K562 (cell line): ENCODE data around the gene AMH. TPM values are rescaled to one million over a fixed set of nuclear protein-coding genes. Genes with fewer than 3 reads are reported as not detected.

ENCODE experiments used
- BCL6 ChIP-seq: fragments of 250-450 bp; sonication (Bioruptor Pico); IDR thresholded peaks from 2 replicates; pipeline ENCODE4 v1.4.0; 2020
- GTF2B ChIP-seq: IDR thresholded peaks from 2 replicates; pipeline ENCODE4 v1.6.1; 2011; ENCODE audit not compliant: insufficient read length; ENCODE audit errors: extremely low read depth
- HINFP ChIP-seq: fragments of 450-650 bp; conservative IDR thresholded peaks from 2 replicates; pipeline ENCODE4 v1.6.1; 2016; ENCODE audit warnings: missing genetic modification characterization, low read depth, mild to moderate bottlenecking, control low read depth, missing compliant biosample characterization
- LCOR ChIP-seq: sonication (generic); formaldehyde crosslinking; IDR thresholded peaks from 2 replicates; pipeline ENCODE4 v1.8.0; 2022; ENCODE audit warnings: mild to moderate bottlenecking, missing genetic modification reagents
- MAX ChIP-seq: sonication (generic); formaldehyde crosslinking; IDR thresholded peaks from 2 replicates; pipeline ENCODE4 v1.9.0; 2022; ENCODE audit warnings: mild to moderate bottlenecking, missing genetic modification reagents
- MCM3 ChIP-seq: fragments of 450-650 bp; IDR thresholded peaks from 2 replicates; pipeline ENCODE4 v1.6.1; 2016
- PHB2 ChIP-seq: fragments of 450-650 bp; IDR thresholded peaks from 2 replicates; pipeline ENCODE4 v1.6.1; 2017; ENCODE audit warnings: low read depth
- RBM17 ChIP-seq: fragments of 200-400 bp; formaldehyde crosslinking; IDR thresholded peaks from 2 replicates; pipeline ENCODE4 v1.6.1; 2017; ENCODE audit warnings: low read depth, mild to moderate bottlenecking, low read length, borderline replicate concordance
- UBTF ChIP-seq, 2 experiments: IDR thresholded peaks; 2 replicates each; pipeline ENCODE4 v1.6.1; 2012; ENCODE audit warnings: improper control_type of control experiment in 2 of 2, low read depth in 2 of 2, low read length in 2 of 2, borderline replicate concordance in 1 of 2
- ZBED1 ChIP-seq: IDR thresholded peaks from 2 replicates; pipeline ENCODE4 v1.6.1; 2014
- ZBTB26 ChIP-seq: fragments of 450-650 bp; formaldehyde crosslinking; IDR thresholded peaks from 2 replicates; pipeline ENCODE4 v1.4.0; 2022; ENCODE audit warnings: missing genetic modification characterization
- ZC3H4 ChIP-seq: sonication (generic); formaldehyde crosslinking; IDR thresholded peaks from 2 replicates; pipeline ENCODE4 v1.9.0; 2021; ENCODE audit warnings: missing genetic modification reagents, borderline replicate concordance
- ZKSCAN3 ChIP-seq: fragments of 250-450 bp; sonication (Bioruptor Pico); IDR thresholded peaks from 2 replicates; pipeline ENCODE4 v1.4.0; 2020
- ZNF140 ChIP-seq: fragments of 250-450 bp; sonication (Bioruptor Pico); IDR thresholded peaks from 2 replicates; pipeline ENCODE4 v1.8.0; 2021; ENCODE audit warnings: moderate library complexity, mild to moderate bottlenecking, inconsistent platforms
- ZNF165 ChIP-seq: fragments of 250-450 bp; sonication (Bioruptor Pico); IDR thresholded peaks from 2 replicates; pipeline ENCODE4 v1.4.0; 2020; ENCODE audit warnings: borderline replicate concordance
- ZNF175 ChIP-seq: fragments of 200-800 bp; sonication (Bioruptor generic); IDR thresholded peaks from 2 replicates; pipeline ENCODE4 v1.6.1; 2016; ENCODE audit warnings: low read depth, mild to moderate bottlenecking, missing genetic modification characterization, missing compliant biosample characterization
- ZNF184 ChIP-seq: sonication (generic); formaldehyde crosslinking; IDR thresholded peaks from 2 replicates; pipeline ENCODE4 v1.5.0; 2020; ENCODE audit warnings: missing genetic modification reagents
- ZNF274 ChIP-seq: IDR thresholded peaks from 2 replicates; pipeline ENCODE4 v1.6.1; 2011; ENCODE audit warnings: low read depth, mild to moderate bottlenecking, low read length, moderate library complexity, borderline replicate concordance
- ZNF408 ChIP-seq: fragments of 250-450 bp; sonication (Bioruptor Pico); IDR thresholded peaks from 2 replicates; pipeline ENCODE4 v1.4.0; 2020; ENCODE audit warnings: low read depth, mild to moderate bottlenecking, moderate library complexity
- ZNF444 ChIP-seq: fragments of 250-450 bp; sonication (Bioruptor Pico); IDR thresholded peaks from 2 replicates; pipeline ENCODE4 v1.4.0; 2020; ENCODE audit warnings: mild to moderate bottlenecking, moderate library complexity
- ZNF589 ChIP-seq: fragments of 200-800 bp; sonication (Bioruptor generic); IDR thresholded peaks from 2 replicates; pipeline ENCODE4 v1.6.1; 2016; ENCODE audit warnings: low read depth, missing genetic modification characterization, missing compliant biosample characterization
- ZNF696 ChIP-seq: fragments of 250-450 bp; sonication (Bioruptor Pico); conservative IDR thresholded peaks from 2 replicates; pipeline ENCODE4 v1.4.0; 2020; ENCODE audit warnings: mild to moderate bottlenecking, moderate library complexity
- ZNF785 ChIP-seq: fragments of 250-450 bp; sonication (Bioruptor Pico); IDR thresholded peaks from 2 replicates; pipeline ENCODE4 v1.4.0; 2020; ENCODE audit warnings: mild to moderate bottlenecking
- polyA plus RNA-seq, 8 experiments: library from polyadenylated mRNA; depleted of rRNA in 4 of 8; stranded (reverse) in 5 of 8; unstranded in 3 of 8; fragments of >200 nt; fragmentation: Nextera tagmentation in 2 of 8; fragmentation: Illumina TruSeq in 1 of 8; extraction: Ambion mirVana in 2 of 8; extraction: Trizol in 1 of 8; gene quantifications; 2 replicates each; pipeline versions ENCODE4 v1.2.1 to v1.2.3, GENCODE V29; 2011 to 2014; ENCODE audit warnings: inconsistent platforms in 1 of 8, missing spikeins in 1 of 8
- total RNA-seq, 7 experiments: library from RNA; depleted of rRNA in 6 of 7; stranded (reverse); fragments of >200 nt in 6 of 7; fragmentation: Illumina TruSeq in 2 of 7; extraction: Trizol in 2 of 7; gene quantifications; 2 replicates each; pipeline versions ENCODE4 v1.2.1 to v1.2.3, GENCODE V29; 2011 to 2021; ENCODE audit warnings: low replicate concordance in 1 of 7

Gene AMH
- total and polyA plus RNA-seq, 9 of the 15 experiments (the other 6 are each of a cell fraction or from before 2014, with no cell fraction given): 0.29 to 27.4 (median 2.6) TPM; not detected in 2

- TF ChIP-seq UBTF (IDR thresholded peaks at IDR 0.05; ENCODE audit: borderline replicate concordance in 1 of 2, low read depth in 2 of 2, low read length in 2 of 2) (peak; percentile 71 to 77; a peak in 3 of 4 replicates), ZNF184 (CRISPR knock-in tag) (no peak), GTF2B (peak; percentile 98), ZKSCAN3 (CRISPR knock-in tag) (no peak), ZNF696 (CRISPR knock-in tag) (no peak), ZNF140 (CRISPR knock-in tag) (no peak), RBM17 (no peak), MAX (CRISPR knock-in tag) (peak; percentile 87), ZNF165 (no peak), ZBED1 (peak; percentile 86), ZNF444 (CRISPR knock-in tag) (no peak), LCOR (CRISPR knock-in tag) (no peak), BCL6 (CRISPR knock-in tag) (no peak), ZNF175 (CRISPR knock-in tag) (peak; percentile 92), HINFP (no peak), ZBTB26 (CRISPR knock-in tag) (peak; percentile 81; the same call in 1 of the 2 replicates), ZNF785 (no peak), ZC3H4 (CRISPR knock-in tag) (peak; percentile 75; the same call in 1 of the 2 replicates), MCM3 (no peak), ZNF274 (no peak), ZNF408 (CRISPR knock-in tag) (no peak), PHB2 (no peak), ZNF589 (CRISPR knock-in tag) (peak; percentile 97)
Observed at GRCh38 chr19:2269244-2270156, 20.4 kb downstream of the AMH start (continued).
